Activated T-cell treated with anti-CD3 and anti-CD28 coated beads for 1 hour (primary cell): Measurements from ENCODE around the gene TPSAB1.
"Not testable (repeated sequence)": the region's sequence is repeated elsewhere in the genome, so short reads cannot be mapped to it uniquely, and the experiment has no call there.

ENCODE experiments used
- DNase-seq: peaks from one replicate; pipeline ENCODE4 v3.0.0-alpha.2; 2020; ENCODE audit warnings: low read depth

Gene TPSAB1

DNA sequence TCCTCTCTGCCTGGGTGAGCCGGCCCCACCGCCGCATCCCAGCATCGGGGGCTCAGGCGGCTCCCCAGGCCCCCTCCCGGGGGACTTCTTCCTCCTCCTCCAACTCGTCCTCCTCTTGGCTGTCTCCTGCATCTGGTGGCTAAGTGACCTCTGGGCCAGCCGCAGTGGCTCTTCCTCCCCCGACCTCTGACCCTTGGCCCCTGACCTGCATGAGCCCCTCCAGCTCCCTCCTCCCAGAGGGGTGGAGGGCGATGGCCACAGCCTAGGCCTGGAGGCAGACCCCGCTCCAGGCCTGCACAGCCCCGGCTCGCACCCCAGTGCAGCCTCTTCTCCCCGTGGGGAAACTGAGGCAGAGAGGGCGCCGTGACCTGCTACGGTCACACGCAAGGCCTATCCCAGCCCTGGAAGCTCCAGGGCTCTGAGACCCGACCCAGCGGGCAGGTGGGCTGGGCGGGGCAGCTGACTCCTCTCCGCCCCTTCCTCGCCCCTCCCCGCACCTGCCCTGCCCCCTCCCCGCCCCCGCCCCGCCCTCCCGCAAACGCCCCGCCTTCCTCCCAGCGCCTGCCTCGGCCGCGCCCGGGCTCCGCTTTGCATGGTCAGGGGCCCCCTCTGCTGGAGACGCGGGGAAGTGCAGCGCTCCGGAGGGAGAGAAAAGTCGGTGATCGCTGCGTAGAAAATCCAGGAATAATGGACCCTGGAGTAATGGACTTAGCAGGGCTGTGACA lies 8.7 kb downstream of the TPSAB1 start:
- not testable (repeated sequence) for DNase-seq

GRCh38 chr16:1253701-1254364 lies 13.3 kb downstream of the TPSAB1 start:
- DNase-seq = not testable (repeated sequence)

GRCh38 chr16:1254821-1255220 lies 14.3 kb downstream of the TPSAB1 start:
- not testable (repeated sequence) for DNase-seq

GRCh38 chr16:1255276-1256122 lies 15.0 kb downstream of the TPSAB1 start, which contains the start of gene TPSD1:
Gene TPSD1 (plus strand): TSS chr16:1256069. CDS start chr16:1256281, 212 bp downstream.
- not testable (repeated sequence) for DNase-seq

DNA sequence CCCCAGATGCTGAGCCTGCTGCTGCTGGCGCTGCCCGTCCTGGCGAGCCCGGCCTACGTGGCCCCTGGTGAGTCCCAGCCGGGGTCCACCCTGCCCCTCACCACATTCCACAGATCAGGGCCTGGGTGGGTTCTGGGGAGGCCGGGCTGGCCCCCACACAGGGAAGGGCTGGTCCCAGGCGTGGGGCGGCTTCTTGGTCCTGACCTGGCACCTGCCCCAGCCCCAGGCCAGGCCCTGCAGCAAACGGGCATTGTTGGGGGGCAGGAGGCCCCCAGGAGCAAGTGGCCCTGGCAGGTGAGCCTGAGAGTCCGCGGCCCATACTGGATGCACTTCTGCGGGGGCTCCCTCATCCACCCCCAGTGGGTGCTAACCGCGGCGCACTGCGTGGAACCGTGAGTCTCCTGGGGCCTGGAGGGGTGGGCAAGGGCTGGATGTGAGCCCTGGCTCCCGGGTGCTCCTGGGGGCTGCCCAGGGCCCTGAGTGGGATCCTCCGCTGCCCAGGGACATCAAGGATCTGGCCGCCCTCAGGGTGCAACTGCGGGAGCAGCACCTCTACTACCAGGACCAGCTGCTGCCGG lies 15.9 kb downstream of the TPSAB1 start:
- not testable (repeated sequence) for DNase-seq

DNA sequence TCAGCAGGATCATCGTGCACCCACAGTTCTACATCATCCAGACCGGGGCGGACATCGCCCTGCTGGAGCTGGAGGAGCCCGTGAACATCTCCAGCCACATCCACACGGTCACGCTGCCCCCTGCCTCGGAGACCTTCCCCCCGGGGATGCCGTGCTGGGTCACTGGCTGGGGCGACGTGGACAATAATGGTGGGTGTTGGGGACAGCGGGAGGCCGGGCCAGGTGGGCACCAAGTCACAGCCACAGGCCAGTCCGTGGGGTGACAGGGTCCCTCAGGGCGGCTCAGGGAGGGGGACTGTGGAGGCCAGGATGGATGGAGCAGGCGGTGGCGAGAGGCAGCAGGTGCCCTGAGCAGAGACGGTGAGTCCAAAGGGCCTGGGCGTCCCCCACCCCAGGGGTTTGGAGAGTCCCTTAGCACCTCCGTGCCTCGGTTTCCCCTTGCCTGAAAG lies 16.4 kb downstream of the TPSAB1 start:
- no peak for DNase-seq

GRCh38 chr16:1257561-1258224 lies 17.2 kb downstream of the TPSAB1 start:
- DNase-seq = no peak

- DNase-seq = no peak
Measured at GRCh38 chr16:1258225-1258600, 17.7 kb downstream of the TPSAB1 start.

DNA sequence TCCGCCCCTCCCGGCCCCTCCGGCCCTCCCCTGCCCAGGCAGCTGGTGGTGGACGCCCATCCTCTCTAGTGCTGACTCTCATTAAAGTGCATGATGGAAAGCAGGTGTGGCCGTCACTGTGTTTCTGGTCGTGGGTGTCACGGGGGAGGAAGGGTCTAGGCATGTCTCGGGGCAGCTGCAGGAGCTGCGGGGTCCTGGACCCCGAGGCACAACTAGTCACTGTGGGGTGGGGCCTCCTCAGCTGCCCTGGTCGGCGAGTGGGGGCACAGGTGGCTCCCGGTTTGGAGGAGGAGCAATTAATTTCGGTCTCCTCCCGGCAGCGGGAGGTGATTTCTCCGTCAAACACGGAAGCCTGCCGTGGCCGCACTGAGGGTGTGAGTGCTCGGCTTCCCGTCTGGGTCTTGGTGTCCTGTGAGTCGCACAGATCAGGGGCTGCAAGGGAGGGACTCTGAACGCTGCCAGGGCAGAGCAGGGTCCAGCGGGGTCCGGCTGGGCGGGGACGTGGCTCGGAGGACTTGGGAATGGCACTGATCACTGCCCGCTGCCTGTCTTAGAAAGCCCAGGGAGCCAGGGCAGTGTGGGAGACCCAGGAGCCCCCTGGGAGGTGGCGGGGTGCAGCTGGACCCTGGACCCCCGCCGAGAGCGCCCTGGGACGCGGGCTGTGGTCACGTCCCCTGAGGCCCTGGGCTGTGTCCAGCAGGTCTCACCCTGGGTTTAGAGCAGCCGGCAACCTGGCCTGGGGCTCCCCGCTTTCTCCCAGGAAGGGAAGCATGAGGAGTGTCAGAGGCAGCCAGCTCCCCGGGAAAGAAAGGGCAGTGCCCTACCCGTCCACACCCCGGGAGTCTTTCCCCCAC lies 18.6 kb downstream of the TPSAB1 start:
- DNase-seq = no peak

GRCh38 chr16:1259760-1260068 lies 19.2 kb downstream of the TPSAB1 start:
- no peak for DNase-seq

GRCh38 chr16:1260101-1260680 lies 19.7 kb downstream of the TPSAB1 start:
- no peak for DNase-seq

DNA sequence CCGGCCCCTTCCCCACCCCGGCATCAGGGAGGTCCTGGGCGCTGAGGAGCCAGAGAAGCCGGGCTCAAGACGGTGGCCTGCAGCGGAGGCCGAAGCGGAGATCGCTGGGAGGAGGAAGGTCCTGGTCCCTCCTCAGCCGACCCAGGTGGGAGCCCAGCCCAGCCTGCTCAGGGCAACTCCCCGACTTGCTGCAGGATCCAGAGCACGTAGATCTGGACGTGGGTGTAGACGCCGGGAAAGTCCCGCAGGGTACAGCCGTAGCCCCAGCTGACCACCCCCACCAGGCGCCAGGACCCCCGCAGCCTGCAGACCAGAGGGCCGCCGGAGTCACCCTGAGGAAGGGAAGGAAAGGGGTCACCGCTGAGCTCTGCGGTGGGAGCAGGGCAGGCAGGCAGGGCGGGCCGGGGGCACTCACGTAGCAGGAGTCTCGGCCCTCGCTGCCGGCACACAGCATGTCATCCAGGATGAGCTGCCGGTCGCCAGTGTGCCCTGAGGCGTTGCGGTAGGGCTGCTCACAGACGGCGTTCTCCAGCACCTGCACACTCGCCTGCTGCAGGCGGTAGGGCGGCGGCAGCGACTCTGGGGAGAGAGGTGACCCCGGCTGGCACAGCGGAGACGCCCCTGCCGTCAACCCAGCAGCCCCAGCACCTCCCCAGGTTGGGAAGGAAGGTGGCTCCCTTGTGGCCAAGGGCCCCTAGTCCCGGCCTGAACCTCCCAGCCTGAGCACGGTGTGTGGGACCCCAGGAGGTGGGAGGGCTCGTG lies 20.8 kb downstream of the TPSAB1 start:
- DNase-seq = no peak

GRCh38 chr16:1262210-1262845 lies 21.8 kb downstream of the TPSAB1 start:
- no peak for DNase-seq

DNA sequence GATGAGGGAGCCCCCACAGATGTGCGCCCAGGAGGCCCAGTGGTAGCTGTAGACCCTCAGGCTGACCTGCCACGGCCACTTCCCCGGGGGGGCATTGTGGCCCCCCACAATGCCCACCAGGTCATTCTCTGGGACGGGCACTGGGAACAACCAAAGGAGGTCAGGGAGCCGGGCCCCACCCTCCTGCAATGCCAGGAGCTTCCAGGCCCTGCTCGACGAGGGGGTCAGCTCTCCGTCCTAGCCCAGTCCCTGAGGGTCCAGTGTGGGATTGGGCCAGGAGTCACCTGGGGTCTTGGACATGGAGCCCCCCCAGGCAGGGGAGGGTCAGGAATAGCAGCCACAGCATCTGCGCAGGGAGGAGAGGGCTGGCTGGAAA lies 22.3 kb downstream of the TPSAB1 start:
- DNase-seq = no peak

DNA sequence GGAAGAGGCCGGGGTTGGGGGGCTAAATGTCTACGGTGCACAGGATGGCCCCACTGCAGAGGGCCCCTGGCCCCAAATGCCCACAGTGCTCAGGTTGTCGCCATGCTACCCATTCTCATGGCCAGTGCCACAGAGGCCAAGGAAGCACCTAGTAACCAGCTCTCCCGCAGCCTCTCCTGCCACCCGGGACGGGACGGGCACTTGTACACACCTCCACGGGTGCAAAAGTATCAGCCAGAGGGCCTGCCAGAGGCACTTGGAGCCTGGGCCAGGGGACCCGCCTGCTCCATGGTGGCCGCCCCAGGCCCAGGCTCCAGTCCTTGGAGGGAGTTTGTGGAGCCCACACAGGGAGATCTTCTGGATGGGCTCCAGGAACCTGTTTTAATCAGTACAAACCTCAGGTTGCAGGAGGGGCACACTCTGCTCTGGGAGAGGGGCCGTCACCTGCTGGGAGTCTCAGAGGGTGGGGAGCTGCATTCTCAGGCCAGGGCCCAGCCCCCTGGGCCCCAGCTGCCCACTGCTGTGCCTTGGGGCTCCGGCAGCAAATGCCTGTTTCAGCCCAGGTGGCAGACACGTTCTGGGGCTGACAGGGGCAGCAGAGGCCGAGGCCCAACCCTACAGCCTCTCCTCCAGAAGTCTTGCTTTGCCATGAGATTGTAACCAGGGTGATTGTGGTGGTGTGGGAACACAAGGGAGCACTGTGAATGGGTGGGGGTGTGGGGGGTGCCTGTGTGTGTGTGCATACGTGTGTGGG lies 23.3 kb downstream of the TPSAB1 start:
- no peak for DNase-seq

GRCh38 chr16:1264345-1265089 lies 24.0 kb downstream of the TPSAB1 start:
- DNase-seq = no peak

- DNase-seq = no peak
Measured at GRCh38 chr16:1265090-1265630, 24.7 kb downstream of the TPSAB1 start.

DNA sequence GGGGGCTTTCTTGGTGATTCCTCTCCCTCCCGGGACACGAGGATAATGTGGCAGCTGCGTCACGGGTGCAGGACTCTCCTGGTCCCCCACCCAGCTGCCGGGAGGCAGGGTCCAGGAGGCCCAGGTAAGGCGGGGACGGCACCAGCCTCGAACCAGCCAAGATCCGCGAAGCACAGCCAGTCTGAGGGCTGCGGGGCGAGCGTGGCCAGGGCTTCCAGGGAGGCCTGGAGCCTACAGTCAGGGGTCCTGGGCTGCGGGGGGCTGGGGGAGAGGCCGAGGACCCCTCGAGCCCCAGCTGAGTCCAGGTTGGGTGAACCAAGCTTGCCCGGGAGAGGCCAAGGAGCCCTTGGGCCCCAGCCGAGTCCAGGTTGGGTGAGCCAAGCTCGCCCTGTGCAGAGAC lies 25.3 kb downstream of the TPSAB1 start:
- DNase-seq = no peak
